ENCODE measurements around the gene THSD4. TPM values are rescaled to one million over a fixed set of nuclear protein-coding genes. Genes with fewer than 3 reads are reported as not detected.
"Not testable (repeated sequence)": the region's sequence is repeated elsewhere in the genome, so short reads cannot be mapped to it uniquely, and the experiment has no call there.

Gene THSD4
- total RNA-seq, 2 experiments from 2014 or later = not detected

DNA sequence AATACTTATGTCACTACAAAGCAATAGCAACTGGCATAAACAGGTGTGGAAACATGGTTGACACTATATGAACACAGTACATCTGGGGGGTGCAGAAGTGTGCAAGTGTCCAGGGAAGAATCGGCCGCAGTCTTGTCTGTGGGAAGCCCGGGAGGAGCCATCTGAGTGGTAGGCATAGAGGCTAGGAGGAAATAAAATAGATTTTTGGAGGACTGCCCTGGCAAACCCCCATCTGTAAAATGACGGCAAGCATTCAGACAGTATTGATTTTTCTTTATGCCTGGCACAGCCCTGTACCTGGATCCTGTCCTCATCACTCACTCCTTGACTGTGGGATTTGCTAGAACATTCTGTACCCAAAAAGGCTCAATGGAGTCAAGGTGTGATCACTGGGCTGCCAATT is 31.3 kb downstream of the THSD4 start:
- ChIA-PET POLR2A (no interaction called here), CTCF (no interaction called here)
- Mint-ChIP-seq H3K27ac (no peak overlapping the region), H3K9me3 (no peaks in the 10 kb centered on the region), H3K27me3 (peaks cover 4% of the 10 kb centered on the region), H3K36me3 (no peaks in the 10 kb centered on the region), H3K4me1 (ENCODE audit: low read depth) (no peaks in the 10 kb centered on the region), H3K4me3 (no peak overlapping the region)
- intact Hi-C loops (cut with micrococcal nuclease) = no loop called here
- no peak for DNase-seq

DNA sequence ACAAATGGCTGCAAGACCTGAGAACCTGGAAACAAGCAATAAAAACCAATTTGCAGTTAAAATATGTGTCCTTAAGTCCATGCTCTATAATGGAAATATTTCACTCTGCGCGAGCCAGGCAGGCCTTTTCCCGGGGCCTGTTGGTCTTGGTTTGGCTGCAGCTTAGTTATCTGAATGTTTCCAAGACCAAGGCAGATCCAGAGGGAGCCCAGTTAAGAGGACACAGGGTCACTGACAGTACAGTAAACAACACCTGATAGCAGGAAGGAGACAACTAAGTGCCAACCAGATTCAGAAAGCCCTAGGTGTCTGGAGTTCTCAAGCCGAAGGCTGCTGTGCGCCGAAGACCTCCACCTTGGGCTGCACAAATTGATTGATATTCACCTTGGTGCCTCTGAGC is 32.8 kb downstream of the THSD4 start:
- peaks cover 2% of the 10 kb centered on the region for H3K27me3 Mint-ChIP-seq
- CTCF ChIA-PET = no interaction called here

DNA sequence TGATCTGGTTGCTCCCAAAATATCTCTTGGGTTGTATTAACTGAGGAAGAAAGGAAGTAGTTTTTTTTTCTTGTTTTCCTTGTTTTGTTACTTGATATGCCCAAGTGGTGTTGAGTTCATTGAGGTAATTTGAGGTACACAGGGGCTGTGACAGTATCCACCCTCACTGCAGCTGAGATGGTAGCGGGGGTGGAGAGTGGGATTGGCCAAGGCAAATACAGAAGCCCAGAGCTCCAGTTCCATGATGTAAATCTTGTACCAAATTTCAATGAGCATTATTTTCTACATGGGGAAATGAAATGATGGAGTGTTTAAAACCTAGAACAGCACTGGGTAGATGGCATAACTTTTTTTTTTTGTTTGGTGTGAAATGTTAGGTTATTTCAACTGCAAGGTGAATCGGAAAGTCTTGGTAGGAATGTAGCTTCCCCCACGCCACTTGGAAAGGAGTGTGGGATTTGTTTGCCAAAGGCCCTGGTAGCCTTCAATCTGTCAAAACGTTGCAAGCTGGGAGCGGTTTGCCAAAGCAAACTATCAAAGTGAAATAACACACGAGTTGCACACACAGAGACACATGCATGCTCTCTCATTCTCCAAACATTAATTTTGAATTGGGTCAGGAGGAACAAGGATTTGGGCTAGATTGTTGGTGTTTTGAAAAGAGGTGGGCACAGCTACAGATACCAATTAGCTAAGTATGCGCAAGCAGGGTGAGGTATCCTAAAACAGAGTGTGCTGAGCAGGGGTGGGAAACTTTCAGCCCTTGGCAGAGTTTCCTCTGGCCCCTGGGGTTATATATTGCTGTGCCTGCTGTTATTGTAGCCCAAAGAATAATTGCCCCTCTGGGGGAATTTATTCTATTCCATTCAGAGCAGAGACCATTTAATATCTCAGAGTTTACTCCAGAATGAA is 34.6 kb downstream of the THSD4 start:
- Mint-ChIP-seq H3K27ac (no peak overlapping the region), H3K4me3 (no peak overlapping the region), H3K27me3 (no peaks in the 10 kb centered on the region), H3K36me3 (no peaks in the 10 kb centered on the region), H3K4me1 (ENCODE audit: low read depth) (no peaks in the 10 kb centered on the region), H3K9me3 (no peaks in the 10 kb centered on the region)
- intact Hi-C loops (cut with micrococcal nuclease) = no loop called here
- ChIA-PET POLR2A (interaction anchor here (0.8 kb wide), 1 partner anchor 12 kb away, joined by 3 read pairs; no protein-coding TSS in a partner anchor), CTCF (no interaction called here)
- no peak for DNase-seq

More for the DNA sequence above, 32.8 kb downstream of the THSD4 start:
- intact Hi-C loops (cut with micrococcal nuclease) = no loop called here
- H3K36me3 Mint-ChIP-seq = no peaks in the 10 kb centered on the region
- no peak overlapping the region for H3K27ac Mint-ChIP-seq
- no peak overlapping the region for H3K4me3 Mint-ChIP-seq
- no peaks in the 10 kb centered on the region for H3K4me1 Mint-ChIP-seq (ENCODE audit: low read depth)
- POLR2A ChIA-PET = no interaction called here
- H3K9me3 Mint-ChIP-seq = no peaks in the 10 kb centered on the region
- DNase-seq = no peak

DNA sequence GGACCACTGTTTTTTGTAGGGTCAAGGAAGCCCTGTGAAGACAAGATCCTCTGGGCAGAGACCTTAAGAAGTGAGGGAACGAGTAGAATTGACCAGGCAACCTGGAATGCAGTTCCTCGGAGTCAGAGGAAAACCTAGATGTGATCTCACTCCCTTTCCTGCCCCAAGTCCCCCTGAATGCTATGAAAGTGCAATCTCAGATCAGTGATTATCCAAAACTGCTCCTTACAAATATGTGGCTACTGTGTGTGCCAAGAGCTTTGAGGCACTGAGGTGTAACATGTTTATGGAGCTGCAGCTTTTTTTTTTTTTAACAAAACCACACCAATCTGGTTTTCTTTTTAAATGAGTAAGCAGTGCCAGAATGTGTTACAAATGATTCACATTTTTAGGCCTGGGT is 35.8 kb downstream of the THSD4 start:
- no peak for DNase-seq
- Mint-ChIP-seq H3K9me3 (no peaks in the 10 kb centered on the region), H3K36me3 (no peaks in the 10 kb centered on the region), H3K27ac (no peak overlapping the region), H3K4me3 (no peak overlapping the region), H3K27me3 (no peaks in the 10 kb centered on the region), H3K4me1 (ENCODE audit: low read depth) (no peaks in the 10 kb centered on the region)
- intact Hi-C loops (cut with micrococcal nuclease) = no loop called here
- POLR2A ChIA-PET = interaction anchor here (0.8 kb wide), 1 partner anchor 11 kb away, joined by 3 read pairs; no protein-coding TSS in a partner anchor
- CTCF ChIA-PET = no interaction called here

DNA sequence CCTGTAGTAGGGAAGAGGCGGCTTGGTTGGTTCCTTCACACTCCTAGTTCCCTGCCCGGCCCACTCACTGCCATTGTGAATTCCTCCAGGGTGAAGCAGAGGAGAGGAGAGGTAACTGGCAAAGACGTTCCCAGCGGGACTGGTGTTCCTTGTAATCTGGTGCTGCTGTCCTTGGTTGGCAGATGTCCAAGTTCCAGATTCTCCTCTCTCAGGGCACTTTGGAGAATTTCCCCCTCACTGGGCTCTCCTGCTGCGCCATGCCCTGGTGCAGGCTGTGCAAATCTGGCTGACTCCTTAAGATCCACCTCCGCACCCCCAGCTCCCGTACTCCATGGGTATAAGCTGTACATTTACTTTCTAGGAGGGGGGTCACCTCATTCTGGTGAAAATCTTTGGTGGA is 37.3 kb downstream of the THSD4 start:
- CTCF ChIA-PET = no interaction called here
- DNase-seq = no peak
- Mint-ChIP-seq H3K27me3 (no peaks in the 10 kb centered on the region), H3K4me1 (ENCODE audit: low read depth) (no peaks in the 10 kb centered on the region), H3K36me3 (no peaks in the 10 kb centered on the region), H3K27ac (no peak overlapping the region), H3K4me3 (no peak overlapping the region), H3K9me3 (no peaks in the 10 kb centered on the region)
- intact Hi-C loops (cut with micrococcal nuclease) = no loop called here
- POLR2A ChIA-PET = no interaction called here

DNA sequence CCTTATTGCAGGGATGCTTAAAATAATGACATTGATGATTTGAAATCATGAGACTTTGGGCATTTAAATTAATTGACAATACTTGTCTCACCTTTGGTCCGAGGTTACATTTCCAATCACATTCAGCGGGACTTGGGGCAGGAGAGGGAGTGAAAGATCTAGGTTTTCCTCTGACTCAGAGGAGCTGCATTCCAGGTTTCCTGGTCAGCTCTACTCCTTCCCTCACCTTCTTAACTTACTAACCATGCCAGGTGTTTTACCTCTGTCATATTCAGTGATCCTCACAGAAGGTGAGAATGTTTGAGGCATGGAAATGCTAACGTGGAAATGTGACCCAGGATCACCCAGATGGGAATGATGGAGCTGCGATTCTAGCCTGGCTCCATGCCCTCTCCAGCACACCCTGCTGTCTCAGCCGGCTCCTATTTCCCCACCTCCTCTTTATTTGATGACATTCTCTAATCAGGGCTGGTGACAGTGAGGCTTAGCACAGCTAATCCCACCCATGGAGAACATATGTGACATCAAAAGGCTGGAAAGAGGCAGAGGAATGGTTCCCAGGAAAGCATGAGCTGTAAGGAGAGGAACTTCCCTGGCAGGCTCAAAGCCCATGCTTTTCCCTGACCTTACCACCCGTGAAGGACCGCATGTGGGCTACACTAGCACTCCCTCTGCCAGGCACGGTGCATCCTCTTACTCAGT is 38.7 kb downstream of the THSD4 start:
- H3K4me1 Mint-ChIP-seq (ENCODE audit: low read depth) = no peaks in the 10 kb centered on the region
- DNase-seq = no peak
- intact Hi-C loops (cut with micrococcal nuclease) = no loop called here
- H3K4me3 Mint-ChIP-seq = no peak overlapping the region
- no peak overlapping the region for H3K27ac Mint-ChIP-seq
- CTCF ChIA-PET = no interaction called here
- POLR2A ChIA-PET = no interaction called here
- H3K9me3 Mint-ChIP-seq = no peaks in the 10 kb centered on the region
- H3K27me3 Mint-ChIP-seq = peaks cover 4% of the 10 kb centered on the region
- no peaks in the 10 kb centered on the region for H3K36me3 Mint-ChIP-seq

DNA sequence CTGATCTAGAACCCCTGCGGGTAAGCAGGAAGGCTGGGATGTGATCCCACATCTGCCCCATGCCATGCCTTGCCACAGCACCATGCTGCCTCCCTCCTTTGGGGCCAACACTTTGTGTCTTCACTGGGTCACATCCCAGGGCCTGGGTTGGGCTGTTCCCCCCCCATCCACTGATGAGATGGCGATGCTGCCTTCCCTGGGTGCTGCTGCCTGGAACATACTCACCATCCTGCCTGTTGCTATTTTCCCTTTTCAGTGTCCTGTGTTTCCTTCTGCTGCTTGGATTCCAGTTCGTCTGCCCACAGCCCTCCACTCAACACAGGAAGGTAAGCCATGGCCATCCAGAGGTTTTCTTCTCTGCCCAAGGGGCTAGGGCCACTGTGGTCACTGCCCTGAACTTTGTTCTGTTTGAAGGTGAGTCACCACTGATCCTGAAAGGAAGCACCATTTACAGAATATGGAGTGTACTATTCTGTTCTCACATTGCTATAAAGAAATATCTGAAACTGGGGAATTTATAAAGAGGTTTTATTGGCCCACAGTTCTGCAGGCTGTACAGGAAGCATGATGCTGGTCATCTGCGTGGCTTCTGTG is 39.4 kb downstream of the THSD4 start:
- Mint-ChIP-seq H3K27me3 (peaks cover 4% of the 10 kb centered on the region), H3K9me3 (no peaks in the 10 kb centered on the region), H3K27ac (no peak overlapping the region), H3K4me3 (no peak overlapping the region), H3K4me1 (ENCODE audit: low read depth) (no peaks in the 10 kb centered on the region), H3K36me3 (no peaks in the 10 kb centered on the region)
- POLR2A ChIA-PET = no interaction called here
- intact Hi-C loops (cut with micrococcal nuclease) = no loop called here
- no peak for DNase-seq
- CTCF ChIA-PET = no interaction called here

DNA sequence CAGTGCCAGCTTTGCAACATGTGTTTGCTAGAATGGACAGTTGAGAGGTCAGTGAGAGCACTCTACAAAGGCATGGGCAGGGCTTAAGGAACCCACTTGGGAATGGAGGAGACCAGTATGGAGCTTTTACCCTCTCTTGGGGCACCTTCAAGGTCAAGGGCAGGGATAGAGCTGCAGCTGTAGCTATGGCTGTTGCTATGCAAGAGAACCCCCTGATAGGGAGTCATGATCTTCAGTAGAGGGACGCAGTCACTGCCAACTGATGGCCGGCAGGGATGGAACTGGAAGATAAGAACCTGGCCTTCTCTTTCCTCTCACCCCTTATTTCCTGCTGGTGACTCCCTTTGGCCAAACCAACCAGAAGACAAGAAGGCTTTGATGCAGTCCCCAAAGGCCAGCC is 40.3 kb downstream of the THSD4 start:
- Mint-ChIP-seq H3K27me3 (peaks cover 4% of the 10 kb centered on the region), H3K27ac (no peak overlapping the region), H3K36me3 (no peaks in the 10 kb centered on the region), H3K4me1 (ENCODE audit: low read depth) (no peaks in the 10 kb centered on the region), H3K4me3 (no peak overlapping the region), H3K9me3 (no peaks in the 10 kb centered on the region)
- DNase-seq = no peak
- intact Hi-C loops (cut with micrococcal nuclease) = no loop called here
- CTCF ChIA-PET = no interaction called here
- POLR2A ChIA-PET = no interaction called here

DNA sequence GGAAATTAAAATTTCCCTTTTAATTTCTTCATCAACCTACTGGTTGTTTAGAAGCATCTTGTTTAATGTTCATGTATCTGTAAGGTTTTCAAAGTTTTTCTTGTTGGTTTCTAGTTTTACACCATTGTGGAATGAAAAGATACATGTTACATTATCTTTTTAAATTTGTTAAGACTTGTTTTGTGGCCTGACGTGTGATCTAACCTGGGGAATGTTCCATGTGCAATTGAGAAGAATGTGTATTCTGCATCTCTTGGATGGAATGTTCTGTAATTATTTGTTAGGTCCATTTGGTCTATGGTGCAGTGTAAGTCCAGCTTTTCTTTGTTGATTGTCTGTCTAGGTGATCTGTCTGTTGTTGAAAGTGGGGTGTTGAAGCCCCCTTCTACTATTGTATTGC is 45.7 kb downstream of the THSD4 start:
- H3K4me1 Mint-ChIP-seq (ENCODE audit: low read depth) = no peaks in the 10 kb centered on the region
- CTCF ChIA-PET = no interaction called here
- H3K27me3 Mint-ChIP-seq = peaks cover 26% of the 10 kb centered on the region
- H3K36me3 Mint-ChIP-seq = peaks cover 8% of the 10 kb centered on the region
- peaks cover 14% of the 10 kb centered on the region for H3K9me3 Mint-ChIP-seq
- intact Hi-C loops (cut with micrococcal nuclease) = no loop called here
- H3K4me3 Mint-ChIP-seq = no peak overlapping the region
- H3K27ac Mint-ChIP-seq = no peak overlapping the region
- no peak for DNase-seq
- POLR2A ChIA-PET = no interaction called here

DNA sequence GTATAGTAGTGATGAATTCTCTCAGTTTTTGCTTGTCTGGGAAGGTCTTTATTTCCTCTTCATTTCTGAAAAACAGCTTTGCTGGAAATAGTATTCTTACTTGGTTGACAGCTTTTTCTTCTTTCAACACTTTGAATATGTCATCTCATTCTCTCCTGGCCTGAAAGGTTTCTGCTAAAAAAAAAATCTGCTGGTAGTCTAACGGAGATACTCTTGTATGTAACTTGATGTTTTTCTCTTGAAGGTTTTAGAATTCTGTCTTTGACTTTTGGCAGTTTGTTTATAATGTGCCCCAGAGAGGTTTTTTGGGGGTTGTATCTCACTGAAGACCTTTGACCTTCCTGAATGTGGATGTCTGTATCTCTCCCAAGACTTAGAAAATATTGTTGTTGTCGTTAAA is 47.0 kb downstream of the THSD4 start:
- no peak for DNase-seq
- H3K36me3 Mint-ChIP-seq = peaks cover 8% of the 10 kb centered on the region
- POLR2A ChIA-PET = interaction anchor here (1.1 kb wide), 1 partner anchor 12 kb away, joined by 3 read pairs; no protein-coding TSS in a partner anchor
- H3K27me3 Mint-ChIP-seq = peaks cover 34% of the 10 kb centered on the region
- CTCF ChIA-PET = no interaction called here
- no peak overlapping the region for H3K27ac Mint-ChIP-seq
- H3K4me1 Mint-ChIP-seq (ENCODE audit: low read depth) = no peaks in the 10 kb centered on the region
- intact Hi-C loops (cut with micrococcal nuclease) = no loop called here
- H3K4me3 Mint-ChIP-seq = no peak overlapping the region
- H3K9me3 Mint-ChIP-seq = peaks cover 14% of the 10 kb centered on the region

DNA sequence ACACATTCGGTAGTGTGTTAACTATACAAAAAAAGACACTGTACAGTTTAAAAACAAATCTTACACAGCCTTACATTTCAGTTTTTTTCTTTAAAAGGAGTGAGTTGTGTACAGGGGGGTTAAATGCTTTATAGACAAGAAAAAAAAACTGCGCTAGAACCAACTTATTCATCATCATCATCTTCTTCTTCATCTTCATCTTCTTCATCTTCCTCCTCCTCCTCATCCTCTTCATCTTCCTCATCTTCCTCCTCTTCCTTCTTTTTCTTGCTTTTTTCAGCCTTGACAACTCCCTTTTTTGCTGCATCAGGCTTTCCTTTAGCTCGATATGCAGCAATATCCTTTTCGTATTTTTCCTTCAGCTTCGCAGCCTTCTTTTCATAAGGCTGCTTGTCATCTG is 49.3 kb downstream of the THSD4 start:
- H3K4me1 Mint-ChIP-seq (ENCODE audit: low read depth); POLR2A ChIA-PET; intact Hi-C loops (cut with micrococcal nuclease); H3K27ac Mint-ChIP-seq; H3K36me3 Mint-ChIP-seq; CTCF ChIA-PET; H3K4me3 Mint-ChIP-seq; DNase-seq: not testable (repeated sequence)
- H3K9me3 Mint-ChIP-seq = peaks cover 14% of the 10 kb centered on the region
- peaks cover 40% of the 10 kb centered on the region for H3K27me3 Mint-ChIP-seq

DNA sequence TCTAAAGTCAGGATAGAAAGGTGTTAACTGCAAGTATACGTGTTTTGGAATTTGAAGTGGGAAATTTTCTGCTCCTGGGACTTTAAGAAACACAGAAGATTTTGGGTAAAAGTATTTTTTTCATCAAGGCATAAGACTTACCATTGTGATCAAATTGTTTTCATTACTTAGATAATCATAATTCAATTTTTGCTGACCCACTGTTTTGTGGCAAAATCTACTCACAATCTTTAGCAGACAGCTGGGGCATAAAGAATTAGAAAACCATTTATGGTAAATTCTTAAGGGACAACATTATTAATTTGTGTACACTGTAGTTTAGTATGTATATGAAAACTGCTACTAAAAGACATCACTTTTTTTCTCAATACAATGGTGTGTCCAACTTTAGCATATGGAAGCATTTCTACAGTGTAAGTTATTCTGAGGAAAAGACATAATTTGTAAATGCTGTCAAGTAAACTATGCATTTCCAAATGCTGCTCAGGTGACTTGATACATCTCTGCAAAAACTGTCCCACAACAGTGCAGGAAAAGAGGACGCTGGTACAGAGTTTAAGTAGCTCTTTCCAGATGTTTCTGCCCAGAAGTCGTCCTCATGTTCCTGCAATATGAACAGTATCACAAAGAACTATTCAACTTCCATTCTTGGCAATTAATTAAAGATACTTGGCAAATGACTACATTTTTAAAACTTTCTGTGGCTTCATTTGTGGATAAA is 52.3 kb downstream of the THSD4 start:
- intact Hi-C loops (cut with micrococcal nuclease) = no loop called here
- Mint-ChIP-seq H3K9me3 (peaks cover 18% of the 10 kb centered on the region), H3K4me1 (ENCODE audit: low read depth) (no peaks in the 10 kb centered on the region), H3K4me3 (no peak overlapping the region), H3K27me3 (peaks cover 37% of the 10 kb centered on the region), H3K27ac (no peak overlapping the region), H3K36me3 (peaks cover 8% of the 10 kb centered on the region)
- DNase-seq = no peak
- ChIA-PET POLR2A (no interaction called here), CTCF (no interaction called here)

Measured in activated CD4-positive, alpha-beta memory T cell treated with anti-CD3 and anti-CD28 coated beads for 36 hours (primary cell).